Daoy (cell line): ENCODE data around the gene RFX6. TPM values are rescaled to one million over a fixed set of nuclear protein-coding genes. Genes with fewer than 3 reads are reported as not detected.

Experiments used
- DNase-seq: peaks from one replicate; pipeline ENCODE4 v3.0.0-alpha.2; 2015; ENCODE audit warnings: low read depth
- total RNA-seq: library from RNA; depleted of rRNA; stranded (reverse); fragments of >200 nt; shearing (Covaris generic); gene quantifications from 2 replicates; pipeline ENCODE4 v1.2.3, GENCODE V29; 2014; rRNA removed

RFX6 gene
- total RNA-seq, 1 experiment from 2014 or later: not detected

- peak; percentile 39 for DNase-seq
Observed at GRCh38 chr6:116971959-116972358, 94.9 kb downstream of the RFX6 start.

- no peak for DNase-seq
Observed at GRCh38 chr6:116973976-116974375, 96.9 kb downstream of the RFX6 start.

GRCh38 chr6:116974526-116975316 lies 97.7 kb downstream of the RFX6 start:
- no peak for DNase-seq

- peak; percentile 50 for DNase-seq
Observed at GRCh38 chr6:116975600-116975999, 98.6 kb downstream of the RFX6 start.

- no peak for DNase-seq
Observed at GRCh38 chr6:116979560-116979959, 102.5 kb downstream of the RFX6 start.

Other genes starting within 250 kb of the RFX6 start
- gene ZUP1, start 208.5 kb upstream of the RFX6 start, total RNA-seq: 16.7 and 21.0 TPM in 2 replicates
- 10.5 and 16.7 TPM in 2 replicates for gene KPNA5, start 196.0 kb upstream of the RFX6 start, total RNA-seq
- gene FAM162B, start 111.5 kb upstream of the RFX6 start, total RNA-seq: 0.29 and 3.0 TPM in 2 replicates
- gene GPRC6A, start 48.2 kb upstream of the RFX6 start, total RNA-seq: not detected in 2 replicates